Measurements from ENCODE around the gene CRPPA.

- no peak for TF ChIP-seq POLR2A (IDR thresholded peaks at IDR 0.05)
- TF ChIP-seq, protein P1, sequence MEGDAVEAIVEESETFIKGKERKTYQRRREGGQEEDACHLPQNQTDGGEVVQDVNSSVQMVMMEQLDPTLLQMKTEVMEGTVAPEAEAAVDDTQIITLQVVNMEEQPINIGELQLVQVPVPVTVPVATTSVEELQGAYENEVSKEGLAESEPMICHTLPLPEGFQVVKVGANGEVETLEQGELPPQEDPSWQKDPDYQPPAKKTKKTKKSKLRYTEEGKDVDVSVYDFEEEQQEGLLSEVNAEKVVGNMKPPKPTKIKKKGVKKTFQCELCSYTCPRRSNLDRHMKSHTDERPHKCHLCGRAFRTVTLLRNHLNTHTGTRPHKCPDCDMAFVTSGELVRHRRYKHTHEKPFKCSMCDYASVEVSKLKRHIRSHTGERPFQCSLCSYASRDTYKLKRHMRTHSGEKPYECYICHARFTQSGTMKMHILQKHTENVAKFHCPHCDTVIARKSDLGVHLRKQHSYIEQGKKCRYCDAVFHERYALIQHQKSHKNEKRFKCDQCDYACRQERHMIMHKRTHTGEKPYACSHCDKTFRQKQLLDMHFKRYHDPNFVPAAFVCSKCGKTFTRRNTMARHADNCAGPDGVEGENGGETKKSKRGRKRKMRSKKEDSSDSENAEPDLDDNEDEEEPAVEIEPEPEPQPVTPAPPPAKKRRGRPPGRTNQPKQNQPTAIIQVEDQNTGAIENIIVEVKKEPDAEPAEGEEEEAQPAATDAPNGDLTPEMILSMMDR (IDR thresholded peaks at IDR 0.05) = no peak
Measured at GRCh38 chr7:16446508-16446907, 25.2 kb upstream of the CRPPA start.
